Measurements from ENCODE around the gene C1QC.

GRCh38 chr1:22612671-22613571 is 30.5 kb upstream of the C1QC start:
- TF ChIP-seq CTCF (IDR thresholded peaks at IDR 0.05) (no peak), POLR2AphosphoS5 (IDR thresholded peaks at IDR 0.05) (no peak), EP300 (IDR thresholded peaks at IDR 0.05) (no peak), POLR2A (IDR thresholded peaks at IDR 0.05) (no peak)

Measured in sigmoid colon (tissue), 4 donors.